Measurements from ENCODE around the gene TBX15.

The TBX15 gene

GRCh38 chr1:118985640-118986554, 2.2 kb downstream of the TBX15 start:
- DNase-seq = no peak

- DNase-seq = no peak
Measured at GRCh38 chr1:118984722-118985639, 3.2 kb downstream of the TBX15 start.

- DNase-seq = no peak
Measured at GRCh38 chr1:118984086-118984721, 3.9 kb downstream of the TBX15 start.

- DNase-seq = no peak
Measured at GRCh38 chr1:118983558-118984041, 4.5 kb downstream of the TBX15 start.

GRCh38 chr1:118982821-118983557, 5.2 kb downstream of the TBX15 start:
- DNase-seq = no peak

- no peak for DNase-seq
Measured at GRCh38 chr1:118982266-118982665, 5.9 kb downstream of the TBX15 start.

GRCh38 chr1:118981436-118981835, 6.7 kb downstream of the TBX15 start:
- no peak for DNase-seq

- no peak for DNase-seq
Measured at GRCh38 chr1:118979754-118980575, 8.2 kb downstream of the TBX15 start.

- no peak for DNase-seq
Measured at GRCh38 chr1:118978914-118979701, 9.0 kb downstream of the TBX15 start.

- DNase-seq = no peak
Measured at GRCh38 chr1:118977600-118977999, 10.5 kb downstream of the TBX15 start.

- no peak for DNase-seq
Measured at GRCh38 chr1:118974661-118975060, 13.5 kb downstream of the TBX15 start.

GRCh38 chr1:118973531-118974137, 14.5 kb downstream of the TBX15 start:
- no peak for DNase-seq

GRCh38 chr1:118973032-118973431, 15.1 kb downstream of the TBX15 start:
- no peak for DNase-seq

GRCh38 chr1:118970451-118970850, 17.7 kb downstream of the TBX15 start:
- DNase-seq = no peak

- DNase-seq = no peak
Measured at GRCh38 chr1:118963456-118964430, 24.4 kb downstream of the TBX15 start.

- DNase-seq = no peak
Measured at GRCh38 chr1:118963138-118963455, 25.0 kb downstream of the TBX15 start.

- no peak for DNase-seq
Measured at GRCh38 chr1:118961156-118961555, 27.0 kb downstream of the TBX15 start.
